KBM-7 (cell line): ENCODE measurements around the gene BDKRB2.

Experiments used
- DNase-seq: peaks from one replicate; pipeline ENCODE4 v3.0.0-alpha.2; 2015
- in situ Hi-C: fragments of 300-500 bp; cut with MboI; formaldehyde crosslinking; loops from 2 replicates; pipeline ENCODE4 v1.14.3; 2020; ENCODE audit warnings: low sequenced_read_pairs, low pct_unique_long_range_greater_than_20kb, mixed read lengths

Gene BDKRB2

GRCh38 chr14:96173636-96174475 lies 30.8 kb upstream of the BDKRB2 start:
- in situ Hi-C loops: no loop called here
- DNase-seq: no peak

- in situ Hi-C loops: no loop called here
- no peak for DNase-seq
Observed at GRCh38 chr14:96176275-96176674, 28.4 kb upstream of the BDKRB2 start.

GRCh38 chr14:96176811-96177211 lies 27.8 kb upstream of the BDKRB2 start:
- DNase-seq: no peak
- in situ Hi-C loops: no loop called here

- in situ Hi-C loops: no loop called here
- DNase-seq: no peak
Observed at GRCh38 chr14:96177766-96178375, 26.8 kb upstream of the BDKRB2 start.

GRCh38 chr14:96178461-96179321 lies 25.9 kb upstream of the BDKRB2 start:
- in situ Hi-C loops: no loop called here
- no peak for DNase-seq

- in situ Hi-C loops: no loop called here
- DNase-seq: no peak
Observed at GRCh38 chr14:96180043-96180874, 24.4 kb upstream of the BDKRB2 start.

- in situ Hi-C loops: no loop called here
- DNase-seq: no peak
Observed at GRCh38 chr14:96181186-96182056, 23.2 kb upstream of the BDKRB2 start.

GRCh38 chr14:96182546-96182945 lies 22.1 kb upstream of the BDKRB2 start:
- in situ Hi-C loops: no loop called here

GRCh38 chr14:96184737-96185136 lies 19.9 kb upstream of the BDKRB2 start:
- no peak for DNase-seq
- in situ Hi-C loops: no loop called here

More at GRCh38 chr14:96182546-96182945, 22.1 kb upstream of the BDKRB2 start:
- DNase-seq: no peak

- in situ Hi-C loops: no loop called here
- DNase-seq: no peak
Observed at GRCh38 chr14:96187216-96188031, 17.2 kb upstream of the BDKRB2 start.

- DNase-seq: no peak
- in situ Hi-C loops: no loop called here
Observed at GRCh38 chr14:96189281-96189711, 15.3 kb upstream of the BDKRB2 start.

GRCh38 chr14:96191353-96191752 lies 13.3 kb upstream of the BDKRB2 start:
- DNase-seq: no peak
- in situ Hi-C loops: no loop called here

GRCh38 chr14:96191841-96192462 lies 12.7 kb upstream of the BDKRB2 start:
- no peak for DNase-seq
- in situ Hi-C loops: no loop called here

GRCh38 chr14:96192975-96193805 lies 11.4 kb upstream of the BDKRB2 start:
- in situ Hi-C loops: no loop called here
- no peak for DNase-seq

- no peak for DNase-seq
- in situ Hi-C loops: no loop called here
Observed at GRCh38 chr14:96194262-96194656, 10.4 kb upstream of the BDKRB2 start.
